ENCODE results near the gene TMEM263. TPM values are rescaled to one million over a fixed set of nuclear protein-coding genes. Genes with fewer than 3 reads are reported as not detected.
"Not testable (repeated sequence)": the region's sequence is repeated elsewhere in the genome, so short reads cannot be mapped to it uniquely, and the experiment has no call there.

TMEM263 gene
- total RNA-seq, 3 donors from 2014 or later: 28.8 to 44.2 (median 37.0) TPM

- no peak for TF ChIP-seq POLR2AphosphoS5 (IDR thresholded peaks at IDR 0.05)
- no peak for TF ChIP-seq POLR2A (IDR thresholded peaks at IDR 0.05)
- no peak for TF ChIP-seq CTCF (IDR thresholded peaks at IDR 0.05)
- H3K27ac ChIP-seq: no peak overlapping the region
- no peaks in the 10 kb centered on the region for H3K4me1 ChIP-seq
- no peak for DNase-seq (ENCODE audit: low spot score in 2 of 2)
- H3K4me3 ChIP-seq: no peak overlapping the region
- H3K9me3 ChIP-seq: no peaks in the 10 kb centered on the region
- H3K27me3 ChIP-seq: no peaks in the 10 kb centered on the region
- intact Hi-C loops (cut with DNase I; ENCODE audit: low total_unique reads): loop anchor here (5.0 kb wide), 1 partner anchor 373 kb away; no protein-coding TSS in a partner anchor
- peaks cover 6% of the 10 kb centered on the region for H3K36me3 ChIP-seq
Observed at GRCh38 chr12:106999446-106999845, 43.7 kb downstream of the TMEM263 start.

GRCh38 chr12:107002665-107003064 lies 47.0 kb downstream of the TMEM263 start:
- H3K4me3 ChIP-seq; H3K36me3 ChIP-seq; H3K4me1 ChIP-seq; intact Hi-C loops (cut with DNase I; ENCODE audit: low total_unique reads); DNase-seq (ENCODE audit: low spot score in 2 of 2); H3K9me3 ChIP-seq; H3K27ac ChIP-seq; H3K27me3 ChIP-seq: not testable (repeated sequence)

GRCh38 chr12:107007411-107007810 lies 51.7 kb downstream of the TMEM263 start:
- TF ChIP-seq POLR2A (IDR thresholded peaks at IDR 0.05) (no peak), POLR2AphosphoS5 (IDR thresholded peaks at IDR 0.05) (no peak), CTCF (IDR thresholded peaks at IDR 0.05) (no peak)

GRCh38 chr12:107011519-107011918 lies 55.8 kb downstream of the TMEM263 start:
- intact Hi-C loops (cut with DNase I; ENCODE audit: low total_unique reads): no loop called here
- DNase-seq (ENCODE audit: low spot score in 2 of 2): no peak

More at GRCh38 chr12:107007411-107007810, 51.7 kb downstream of the TMEM263 start:
- Histone ChIP-seq H3K4me3 (no peak overlapping the region), H3K4me1 (no peaks in the 10 kb centered on the region), H3K9me3 (no peaks in the 10 kb centered on the region), H3K36me3 (no peaks in the 10 kb centered on the region), H3K27ac (no peak overlapping the region), H3K27me3 (no peaks in the 10 kb centered on the region)
- no peak for DNase-seq (ENCODE audit: low spot score in 2 of 2)
- intact Hi-C loops (cut with DNase I; ENCODE audit: low total_unique reads): no loop called here

GRCh38 chr12:107012736-107013425 lies 57.2 kb downstream of the TMEM263 start:
- no peaks in the 10 kb centered on the region for H3K4me1 ChIP-seq
- H3K9me3 ChIP-seq: no peaks in the 10 kb centered on the region
- H3K36me3 ChIP-seq: no peaks in the 10 kb centered on the region
- H3K27me3 ChIP-seq: no peaks in the 10 kb centered on the region
- no peak overlapping the region for H3K4me3 ChIP-seq
- DNase-seq (ENCODE audit: low spot score in 2 of 2): no peak
- H3K27ac ChIP-seq: no peak overlapping the region
- intact Hi-C loops (cut with DNase I; ENCODE audit: low total_unique reads): no loop called here
- TF ChIP-seq POLR2A (IDR thresholded peaks at IDR 0.05): no peak
- no peak for TF ChIP-seq POLR2AphosphoS5 (IDR thresholded peaks at IDR 0.05)
- TF ChIP-seq CTCF (IDR thresholded peaks at IDR 0.05): no peak

More at GRCh38 chr12:107011519-107011918, 55.8 kb downstream of the TMEM263 start:
- TF ChIP-seq POLR2A (IDR thresholded peaks at IDR 0.05) (no peak), POLR2AphosphoS5 (IDR thresholded peaks at IDR 0.05) (no peak), CTCF (IDR thresholded peaks at IDR 0.05) (no peak)
- Histone ChIP-seq H3K9me3 (no peaks in the 10 kb centered on the region), H3K4me1 (no peaks in the 10 kb centered on the region), H3K27me3 (no peaks in the 10 kb centered on the region), H3K4me3 (no peak overlapping the region), H3K36me3 (no peaks in the 10 kb centered on the region), H3K27ac (no peak overlapping the region)

Data from breast epithelium (tissue), 4 donors.